HCT116 (cell line): ENCODE data around the gene ATP6V1B1. TPM values are rescaled to one million over a fixed set of nuclear protein-coding genes. Genes with fewer than 3 reads are reported as not detected.

Experiments
- ATAC-seq: fragments of 200-7000 bp; cut with Tn5 transposase; 2 replicates; pipeline ENCODE4 v1.9.1; 2020; ENCODE audit warnings: mild to moderate bottlenecking, moderate library complexity
- BruUV-seq: library from RNA; stranded (reverse); fragments of 400-500 nt; replicated peaks from 2 replicates; lab custom pipeline; 2021; lab: Mats Ljungman, UMichigan
- CTCF ChIA-PET: fragments of 300-600 bp; sonication (Branson Sonifier 250); formaldehyde crosslinking; loops from one replicate; lab custom pipeline; 2021; ENCODE audit warnings: antibody characterized with exemption; lab: Charles Lee
- POLR2A ChIA-PET: fragments of 300-600, 350-600 bp; sonication (Branson Sonifier 250); formaldehyde crosslinking; loops from one replicate; lab custom pipeline; 2021; ENCODE audit warnings: antibody characterized with exemption; lab: Charles Lee
- RAD21 ChIA-PET, 2 experiments: fragments of 300-600 bp; sonication (Branson Sonifier 250); formaldehyde crosslinking; loops; one replicate each; lab custom pipeline; 2023; ENCODE audit warnings: low total read pairs in 2 of 2; ENCODE audit not compliant: uncharacterized antibody in 2 of 2, unreplicated experiment in 2 of 2, low non-redundant PET in 1 of 2; lab: Charles Lee
- DNase-seq: peaks from one replicate; pipeline ENCODE4 v3.0.0-alpha.2; 2010; ENCODE audit warnings: low read depth, low spot score
- H2AFZ ChIP-seq: fragments of 200-600 bp; shearing (Covaris generic), sonication (generic); 2 replicates; pipeline ENCODE4 v1.6.1; 2017; ENCODE audit warnings: low read depth, mixed run types, mixed read lengths, antibody characterized with exemption, low read length; ENCODE audit not compliant: poor library complexity, severe bottlenecking
- H3K27ac ChIP-seq: 2 replicates; pipeline ENCODE4 v1.5.1; 2012; ENCODE audit warnings: low read depth, low read length
- H3K27me3 ChIP-seq: fragments of 200-600 bp; sonication (generic); 2 replicates; pipeline ENCODE4 v1.6.1; 2016; ENCODE audit warnings: mixed run types, low read length, mixed read lengths; ENCODE audit not compliant: insufficient read depth
- H3K36me3 ChIP-seq, 2 experiments: fragments of 200-500 bp in 1 of 2; fragments of 200-600 bp in 1 of 2; sonication (Bioruptor generic) in 1 of 2; sonication (generic) in 1 of 2; 2 replicates each; pipeline versions ENCODE4 v1.5.1 to v1.6.1; 2014 to 2016; ENCODE audit warnings: low read length in 2 of 2, inconsistent platforms in 1 of 2, mixed read lengths in 1 of 2, mixed run types in 1 of 2; ENCODE audit not compliant: insufficient read depth in 2 of 2, control insufficient read depth in 1 of 2
- H3K4me1 ChIP-seq, 2 experiments: fragments of 200-600 bp in 1 of 2; sonication (generic) in 1 of 2; 2 replicates each; pipeline versions ENCODE4 v1.5.1 to v1.6.1; 2012 to 2017; ENCODE audit warnings: low read length in 2 of 2, inconsistent platforms in 1 of 2, mild to moderate bottlenecking in 1 of 2, mixed read lengths in 1 of 2, mixed run types in 1 of 2, moderate library complexity in 1 of 2; ENCODE audit not compliant: insufficient read depth in 2 of 2, control insufficient read depth in 1 of 2
- H3K4me2 ChIP-seq: fragments of 200-600 bp; sonication (generic); 2 replicates; pipeline ENCODE4 v1.6.1; 2017; ENCODE audit warnings: mixed run types, low read length, mixed read lengths
- H3K4me3 ChIP-seq, 2 experiments: fragments of 200-600 bp in 1 of 2; sonication (generic) in 1 of 2; replicated peaks in 1 of 2; 2 replicates each; pipeline ENCODE4 v1.5.1; 2011 to 2016; ENCODE audit warnings: low read length in 2 of 2, control low read depth in 1 of 2, low read depth in 1 of 2, mild to moderate bottlenecking in 1 of 2, mixed read lengths in 1 of 2, mixed run types in 1 of 2
- H3K79me2 ChIP-seq: fragments of 200-600 bp; sonication (generic); 2 replicates; pipeline ENCODE4 v1.6.1; 2017; ENCODE audit warnings: mild to moderate bottlenecking, mixed run types, low read length, moderate library complexity, mixed read lengths; ENCODE audit not compliant: insufficient read depth
- H3K9ac ChIP-seq: fragments of 200-600 bp; sonication (generic); 2 replicates; pipeline ENCODE4 v1.6.1; 2016; ENCODE audit warnings: low read length, mixed read lengths
- H3K9me2 ChIP-seq: fragments of 200-600 bp; sonication (generic), shearing (Covaris generic); 2 replicates; pipeline ENCODE4 v1.6.1; 2017; ENCODE audit warnings: mixed run types, mild to moderate bottlenecking, moderate library complexity; ENCODE audit not compliant: insufficient read depth
- H3K9me3 ChIP-seq, 2 experiments: fragments of 200-500 bp in 1 of 2; fragments of 200-600 bp in 1 of 2; sonication (Bioruptor generic) in 1 of 2; sonication (generic) in 1 of 2; 2 replicates each; pipeline ENCODE4 v1.6.1; 2014 to 2017; ENCODE audit warnings: low read length in 2 of 2, mixed read lengths in 2 of 2, inconsistent platforms in 1 of 2, low read depth in 1 of 2, mild to moderate bottlenecking in 1 of 2, mixed run types in 1 of 2, moderate library complexity in 1 of 2; ENCODE audit not compliant: control insufficient read depth in 1 of 2, insufficient read depth in 1 of 2
- H4K20me1 ChIP-seq: fragments of 200-600 bp; sonication (generic), shearing (Covaris generic); 2 replicates; pipeline ENCODE4 v1.6.1; 2017; ENCODE audit warnings: mixed run types, mild to moderate bottlenecking, moderate library complexity; ENCODE audit not compliant: insufficient read depth
- CBX3 ChIP-seq: IDR thresholded peaks from 2 replicates; pipeline ENCODE4 v1.6.1; 2012; ENCODE audit warnings: low read depth
- EZH2phosphoT487 ChIP-seq: fragments of 200-600 bp; IDR thresholded peaks from 2 replicates; pipeline ENCODE4 v1.6.1; 2018; ENCODE audit warnings: antibody characterized with exemption, borderline replicate concordance
- TCF7L2 ChIP-seq: IDR thresholded peaks from 2 replicates; pipeline ENCODE4 v1.7.0; 2011; ENCODE audit warnings: borderline replicate concordance, inconsistent platforms; ENCODE audit not compliant: insufficient read depth, insufficient read length; ENCODE audit errors: extremely low read depth
- intact Hi-C: fragments of 100-400 bp; cut with micrococcal nuclease; formaldehyde crosslinking; loops from 2 replicates; pipeline ENCODE4 v1.10.0; 2022
- total RNA-seq: library from RNA; stranded (reverse); gene quantifications from one replicate; pipeline ENCODE4 v1.2.1, GENCODE V29; 2021; ENCODE audit not compliant: unreplicated experiment
- TF ChIP-seq, protein P1 (sequence below): IDR thresholded peaks from 2 replicates; pipeline ENCODE4 v1.6.1; 2012; ENCODE audit warnings: low read depth

The ATP6V1B1 gene
- total RNA-seq, 1 experiment from 2014 or later = 0.74 TPM

DNA sequence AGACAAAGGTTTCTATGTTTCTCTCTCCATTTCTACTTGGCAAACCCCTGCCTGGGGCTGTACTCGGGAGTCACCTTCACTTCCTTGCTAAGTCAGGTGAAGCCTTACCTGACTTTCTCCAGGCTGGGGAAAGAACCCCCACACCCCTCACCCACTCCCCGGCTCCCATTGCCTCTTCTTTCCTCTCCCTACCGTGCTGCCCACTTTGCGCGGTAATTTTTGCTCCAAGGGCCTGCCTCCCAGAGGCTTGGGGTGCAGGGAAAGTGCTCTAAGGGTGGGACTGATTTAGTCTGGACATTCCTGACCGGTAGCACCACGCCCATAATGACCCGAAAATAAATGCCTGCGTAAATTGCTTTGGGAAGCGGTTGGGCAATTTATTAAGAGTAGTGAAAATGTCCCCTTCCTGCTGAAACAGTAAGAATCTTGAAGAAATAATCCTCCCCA is 49.1 kb upstream of the ATP6V1B1 start (continued):
- TF ChIP-seq, protein P1, sequence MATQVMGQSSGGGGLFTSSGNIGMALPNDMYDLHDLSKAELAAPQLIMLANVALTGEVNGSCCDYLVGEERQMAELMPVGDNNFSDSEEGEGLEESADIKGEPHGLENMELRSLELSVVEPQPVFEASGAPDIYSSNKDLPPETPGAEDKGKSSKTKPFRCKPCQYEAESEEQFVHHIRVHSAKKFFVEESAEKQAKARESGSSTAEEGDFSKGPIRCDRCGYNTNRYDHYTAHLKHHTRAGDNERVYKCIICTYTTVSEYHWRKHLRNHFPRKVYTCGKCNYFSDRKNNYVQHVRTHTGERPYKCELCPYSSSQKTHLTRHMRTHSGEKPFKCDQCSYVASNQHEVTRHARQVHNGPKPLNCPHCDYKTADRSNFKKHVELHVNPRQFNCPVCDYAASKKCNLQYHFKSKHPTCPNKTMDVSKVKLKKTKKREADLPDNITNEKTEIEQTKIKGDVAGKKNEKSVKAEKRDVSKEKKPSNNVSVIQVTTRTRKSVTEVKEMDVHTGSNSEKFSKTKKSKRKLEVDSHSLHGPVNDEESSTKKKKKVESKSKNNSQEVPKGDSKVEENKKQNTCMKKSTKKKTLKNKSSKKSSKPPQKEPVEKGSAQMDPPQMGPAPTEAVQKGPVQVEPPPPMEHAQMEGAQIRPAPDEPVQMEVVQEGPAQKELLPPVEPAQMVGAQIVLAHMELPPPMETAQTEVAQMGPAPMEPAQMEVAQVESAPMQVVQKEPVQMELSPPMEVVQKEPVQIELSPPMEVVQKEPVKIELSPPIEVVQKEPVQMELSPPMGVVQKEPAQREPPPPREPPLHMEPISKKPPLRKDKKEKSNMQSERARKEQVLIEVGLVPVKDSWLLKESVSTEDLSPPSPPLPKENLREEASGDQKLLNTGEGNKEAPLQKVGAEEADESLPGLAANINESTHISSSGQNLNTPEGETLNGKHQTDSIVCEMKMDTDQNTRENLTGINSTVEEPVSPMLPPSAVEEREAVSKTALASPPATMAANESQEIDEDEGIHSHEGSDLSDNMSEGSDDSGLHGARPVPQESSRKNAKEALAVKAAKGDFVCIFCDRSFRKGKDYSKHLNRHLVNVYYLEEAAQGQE = no peak
- TF ChIP-seq EZH2phosphoT487 = no peak

DNA sequence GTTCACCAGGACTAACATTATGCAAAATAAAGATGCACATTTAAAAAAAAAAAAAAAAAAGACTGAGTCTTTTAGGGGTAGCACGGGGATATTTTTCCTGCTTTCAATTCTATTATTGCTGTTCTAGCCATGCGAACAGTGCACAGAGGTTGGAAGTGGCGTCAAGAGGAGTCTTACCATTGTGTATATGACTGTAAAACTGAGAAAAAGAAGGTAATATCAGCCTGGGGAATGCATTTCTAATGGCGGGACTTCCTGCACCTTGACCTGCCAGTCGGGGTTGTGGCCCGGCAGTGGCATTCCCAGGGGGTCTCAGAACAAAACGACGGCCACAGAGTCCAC is 48.5 kb upstream of the ATP6V1B1 start:
- H2AFZ ChIP-seq = no peak overlapping the region
- DNase-seq (no peak), ATAC-seq (no peak)
- no TSS peak for BruUV-seq
- TF ChIP-seq TCF7L2 (no peak), CBX3 (no peak)
- POLR2A ChIA-PET = no interaction called here
- H4K20me1 ChIP-seq = no peaks in the 10 kb centered on the region
- H3K4me3 ChIP-seq = no peak overlapping the region
- CTCF ChIA-PET = no interaction called here
- intact Hi-C loops = no loop called here
- H3K27ac ChIP-seq = no peak overlapping the region
- H3K9me3 ChIP-seq = no peaks in the 10 kb centered on the region
- H3K9me2 ChIP-seq = no peaks in the 10 kb centered on the region
- no peak overlapping the region for H3K4me2 ChIP-seq
- no peaks in the 10 kb centered on the region for H3K79me2 ChIP-seq
- no peaks in the 10 kb centered on the region for H3K4me1 ChIP-seq
- peaks cover 11% of the 10 kb centered on the region for H3K27me3 ChIP-seq
- no peak overlapping the region for H3K9ac ChIP-seq
- RAD21 ChIA-PET = no interaction called here
- H3K36me3 ChIP-seq = no peaks in the 10 kb centered on the region
